ENCODE measurements around the gene MAD1L1.

MAD1L1 gene

DNA sequence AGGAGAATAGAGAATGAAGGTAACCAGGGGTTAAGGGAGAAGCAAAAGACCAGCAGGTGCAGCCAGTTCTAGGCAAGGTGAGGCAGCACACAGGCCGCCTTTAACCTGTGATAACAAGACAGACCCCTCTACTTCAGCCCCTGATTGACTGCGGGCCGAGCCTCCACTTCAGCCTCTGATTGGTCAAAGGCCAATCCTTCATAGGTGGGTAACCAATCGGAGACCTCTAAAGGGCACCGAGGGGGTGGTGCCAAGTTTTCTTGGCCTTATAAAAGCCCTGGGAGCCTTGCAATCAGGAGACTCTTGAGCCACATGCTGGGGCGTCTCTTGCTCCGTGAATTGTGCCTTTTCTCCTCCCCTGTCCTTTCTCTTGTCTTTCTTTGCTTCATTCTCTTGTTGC, 463.9 kb downstream of the MAD1L1 start:
- no peak overlapping the region for H3K27ac ChIP-seq (ENCODE audit: low read depth, low read length)
- no peak for TF ChIP-seq CTCF (IDR thresholded peaks at IDR 0.05; ENCODE audit: low read depth, low read length, poor library complexity, severe bottlenecking)
- no peak for TF ChIP-seq EZH2phosphoT487 (IDR thresholded peaks at IDR 0.05; ENCODE audit: borderline replicate concordance, low read length)
- no peaks in the 10 kb centered on the region for H3K9me3 ChIP-seq (ENCODE audit: control insufficient read depth, insufficient read depth, low read length)
- no peaks in the 10 kb centered on the region for H3K27me3 ChIP-seq (ENCODE audit: control insufficient read depth, low read length)
- no peaks in the 10 kb centered on the region for H3K9me2 ChIP-seq (replicated peaks; ENCODE audit: control insufficient read depth, low read length)
- no peak overlapping the region for H3K4me2 ChIP-seq (ENCODE audit: low read length)
- H3F3A ChIP-seq (ENCODE audit: control insufficient read depth, insufficient read depth) = no peaks in the 10 kb centered on the region
- H3K4me1 ChIP-seq (ENCODE audit: control insufficient read depth, low read length) = no peaks in the 10 kb centered on the region
- no peaks in the 10 kb centered on the region for H4K20me1 ChIP-seq (ENCODE audit: control insufficient read depth, insufficient read depth, low read depth, low read length)
- H3K36me3 ChIP-seq (ENCODE audit: control insufficient read depth, low read length) = no peaks in the 10 kb centered on the region
- H3K4me3 ChIP-seq (ENCODE audit: low read length) = no peak overlapping the region
- no peaks in the 10 kb centered on the region for H3K79me2 ChIP-seq (ENCODE audit: control insufficient read depth, low read length)

DNA sequence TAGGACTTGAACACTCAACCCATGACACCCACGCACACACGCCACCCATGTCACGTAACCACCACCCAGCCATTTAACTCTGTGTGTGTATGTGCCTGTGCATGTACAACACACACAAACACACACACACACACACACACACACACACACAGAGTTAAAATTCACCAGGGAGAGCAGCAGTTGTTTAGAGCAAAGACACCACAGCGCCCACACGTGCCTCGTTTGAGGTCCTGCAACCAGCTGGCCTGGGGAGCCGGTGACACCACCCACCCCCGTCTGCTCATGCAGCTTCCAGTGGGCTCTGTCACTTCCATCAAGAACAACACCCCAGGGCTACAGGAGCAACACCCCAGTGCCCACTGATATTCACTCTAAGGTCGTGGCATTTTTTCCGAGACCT, 465.2 kb downstream of the MAD1L1 start:
- Histone ChIP-seq H3F3A (ENCODE audit: control insufficient read depth, insufficient read depth) (no peaks in the 10 kb centered on the region), H3K27ac (ENCODE audit: low read depth, low read length) (no peak overlapping the region), H3K36me3 (ENCODE audit: control insufficient read depth, low read length) (no peaks in the 10 kb centered on the region), H3K9me2 (replicated peaks; ENCODE audit: control insufficient read depth, low read length) (no peaks in the 10 kb centered on the region), H3K9me3 (ENCODE audit: control insufficient read depth, insufficient read depth, low read length) (peaks cover 3% of the 10 kb centered on the region; the same call in 1 of the 2 replicates), H4K20me1 (ENCODE audit: control insufficient read depth, insufficient read depth, low read depth, low read length) (no peaks in the 10 kb centered on the region), H3K27me3 (ENCODE audit: control insufficient read depth, low read length) (no peaks in the 10 kb centered on the region), H3K4me2 (ENCODE audit: low read length) (no peak overlapping the region), H3K79me2 (ENCODE audit: control insufficient read depth, low read length) (no peaks in the 10 kb centered on the region), H3K4me1 (ENCODE audit: control insufficient read depth, low read length) (no peaks in the 10 kb centered on the region), H3K4me3 (ENCODE audit: low read length) (no peak overlapping the region)
- peak; percentile 53 for TF ChIP-seq CTCF (IDR thresholded peaks at IDR 0.05; ENCODE audit: low read depth, low read length, poor library complexity, severe bottlenecking)
- no peak for TF ChIP-seq EZH2phosphoT487 (IDR thresholded peaks at IDR 0.05; ENCODE audit: borderline replicate concordance, low read length)
